Tibial artery (tissue), 4 donors: ENCODE data around the gene TFPI.

Experiments
- DNase-seq, 2 donors: peaks; one replicate each; pipeline ENCODE4 v3.0.0-alpha.2; 2019
- H3K27ac ChIP-seq, 2 donors: fragments of 200-600 bp; sonication (generic) in 1 of 2; 1 replicate in 1 of 2; 2 replicates in 1 of 2; pipeline ENCODE4 v1.5.1; 2018 to 2019; ENCODE audit warnings: mild to moderate bottlenecking in 1 of 2
- H3K27me3 ChIP-seq, 2 donors: fragments of 200-600 bp; sonication (generic) in 1 of 2; one replicate each; pipeline versions ENCODE4 v1.5.1 to v1.6.0; 2016 to 2019
- H3K36me3 ChIP-seq, 3 donors: fragments of 200-600 bp; sonication (generic) in 2 of 3; one replicate each; pipeline ENCODE4 v1.5.1; 2016 to 2019; ENCODE audit warnings: mild to moderate bottlenecking in 2 of 3
- H3K4me1 ChIP-seq, 4 donors: fragments of 200-600 bp; sonication (generic) in 2 of 4; 1 replicate in 3 of 4; 2 replicates in 1 of 4; pipeline ENCODE4 v1.5.1; 2016 to 2019
- H3K4me3 ChIP-seq, 2 donors: fragments of 200-600 bp; sonication (generic) in 1 of 2; 1 replicate in 1 of 2; 2 replicates in 1 of 2; pipeline ENCODE4 v1.5.1; 2018 to 2019; ENCODE audit warnings: mild to moderate bottlenecking in 2 of 2
- H3K9me3 ChIP-seq, 3 donors: fragments of 200-600 bp; sonication (generic) in 1 of 3; one replicate each; pipeline ENCODE4 v1.5.1; 2016 to 2019
- CTCF ChIP-seq, 2 experiments: fragments of 200-600 bp in 1 of 2; fragments of 450-650 bp in 1 of 2; IDR thresholded peaks; one replicate each; pipeline ENCODE4 v1.5.1; 2017 to 2019; ENCODE audit warnings: antibody characterized with exemption in 2 of 2, mild to moderate bottlenecking in 1 of 2, moderate library complexity in 1 of 2
- intact Hi-C: fragments of 100-400 bp; cut with DNase I; formaldehyde crosslinking; loops from one replicate; pipeline ENCODE4 v1.15.0; 2023; ENCODE audit warnings: low total_unique reads

The TFPI gene

GRCh38 chr2:187506416-187506815 is 47.8 kb downstream of the TFPI start:
- DNase-seq = no peak
- Histone ChIP-seq H3K36me3 (no peaks in the 10 kb centered on the region), H3K4me1 (peaks cover 0 to 22% (median 0%) of the 10 kb centered on the region in 4 donors), H3K27me3 (no peaks in the 10 kb centered on the region), H3K9me3 (peaks cover 0 to 39% (median 0%) of the 10 kb centered on the region in 3 donors), H3K4me3 (no peak overlapping the region), H3K27ac (no peak overlapping the region)
- TF ChIP-seq CTCF (IDR thresholded peaks at IDR 0.05) = no peak
- intact Hi-C loops = no loop called here

GRCh38 chr2:187505065-187505672 is 49.1 kb downstream of the TFPI start:
- intact Hi-C loops = no loop called here
- H3K36me3 ChIP-seq = no peaks in the 10 kb centered on the region
- no peak overlapping the region for H3K4me3 ChIP-seq
- no peak for DNase-seq
- H3K4me1 ChIP-seq = peaks cover 0 to 33% (median 0%) of the 10 kb centered on the region in 4 donors
- H3K9me3 ChIP-seq = peaks cover 0 to 29% (median 0%) of the 10 kb centered on the region in 3 donors
- no peaks in the 10 kb centered on the region for H3K27me3 ChIP-seq
- no peak for TF ChIP-seq CTCF (IDR thresholded peaks at IDR 0.05)
- H3K27ac ChIP-seq = peak overlapping the region in 1 of 2 donors; percentile 1

GRCh38 chr2:187504312-187504921 is 49.8 kb downstream of the TFPI start:
- Histone ChIP-seq H3K9me3 (peaks cover 0 to 22% (median 0%) of the 10 kb centered on the region in 3 donors), H3K27ac (no peak overlapping the region), H3K27me3 (no peaks in the 10 kb centered on the region), H3K4me1 (peaks cover 0 to 35% (median 0%) of the 10 kb centered on the region in 4 donors), H3K4me3 (no peak overlapping the region), H3K36me3 (no peaks in the 10 kb centered on the region)
- intact Hi-C loops = loop anchor here (5.0 kb wide), 1 partner anchor 338 kb away; no protein-coding TSS in a partner anchor
- no peak for DNase-seq
- no peak for TF ChIP-seq CTCF (IDR thresholded peaks at IDR 0.05)

- Histone ChIP-seq H3K4me3 (no peak overlapping the region), H3K27me3 (no peaks in the 10 kb centered on the region), H3K36me3 (no peaks in the 10 kb centered on the region), H3K9me3 (peaks cover 0 to 16% (median 0%) of the 10 kb centered on the region in 3 donors), H3K4me1 (peaks cover 0 to 35% (median 0%) of the 10 kb centered on the region in 4 donors), H3K27ac (no peak overlapping the region)
- DNase-seq = no peak
- TF ChIP-seq CTCF (IDR thresholded peaks at IDR 0.05) = no peak
- intact Hi-C loops = loop anchor here (5.0 kb wide), 1 partner anchor 339 kb away; no protein-coding TSS in a partner anchor
Measured at GRCh38 chr2:187503700-187504099, 50.5 kb downstream of the TFPI start.

GRCh38 chr2:187502467-187502866 is 51.8 kb downstream of the TFPI start:
- intact Hi-C loops = loop anchor here (5.0 kb wide), 1 partner anchor 340 kb away; no protein-coding TSS in a partner anchor

More at GRCh38 chr2:187502467-187502866, 51.8 kb downstream of the TFPI start:
- H3K4me3 ChIP-seq = no peak overlapping the region
- peaks cover 0 to 35% (median 0%) of the 10 kb centered on the region in 4 donors for H3K4me1 ChIP-seq
- DNase-seq = no peak
- H3K9me3 ChIP-seq = peaks cover 0 to 3% (median 0%) of the 10 kb centered on the region in 3 donors
- no peaks in the 10 kb centered on the region for H3K36me3 ChIP-seq
- H3K27ac ChIP-seq = peak overlapping the region in 1 of 2 donors; percentile 18
- no peaks in the 10 kb centered on the region for H3K27me3 ChIP-seq
- TF ChIP-seq CTCF (IDR thresholded peaks at IDR 0.05) = no peak
